MCF 10A (cell line): ENCODE measurements around the gene AMMECR1. TPM values are rescaled to one million over a fixed set of nuclear protein-coding genes. Genes with fewer than 3 reads are reported as not detected.

Experiments
- BruUV-seq: library from RNA; stranded (reverse); fragments of 400-500 nt; replicated peaks from 2 replicates; lab custom pipeline; 2021; lab: Mats Ljungman, UMichigan
- CTCF ChIA-PET: fragments of 300-600 bp; sonication (Branson Sonifier 250); formaldehyde crosslinking; extraction: SDS; loops from one replicate; lab custom pipeline; 2021; ENCODE audit warnings: antibody characterized with exemption, inconsistent platforms; lab: Yijun Ruan, JAX
- POLR2A ChIA-PET: fragments of 300-600, 350-650 bp; sonication (Branson Sonifier 250); formaldehyde crosslinking; extraction: SDS; loops from one replicate; lab custom pipeline; 2020; ENCODE audit warnings: antibody characterized with exemption, inconsistent platforms; lab: Yijun Ruan, JAX
- DNase-seq: peaks from one replicate; pipeline ENCODE4 v3.0.0-alpha.2; 2018; ENCODE audit not compliant: unreplicated experiment
- H3K27ac Mint-ChIP-seq: one replicate; pipeline ENCODE4 v1.8.0; 2022; ENCODE audit warnings: mild to moderate bottlenecking, low read depth, mixed read lengths; ENCODE audit not compliant: unreplicated experiment
- H3K27me3 Mint-ChIP-seq: one replicate; pipeline ENCODE4 v1.8.0; 2022; ENCODE audit warnings: mixed read lengths; ENCODE audit not compliant: insufficient read depth, unreplicated experiment
- H3K36me3 Mint-ChIP-seq: one replicate; pipeline ENCODE4 v1.8.0; 2022; ENCODE audit warnings: mild to moderate bottlenecking, moderate library complexity, mixed read lengths; ENCODE audit not compliant: insufficient read depth, unreplicated experiment
- H3K4me1 Mint-ChIP-seq: one replicate; pipeline ENCODE4 v1.8.0; 2022; ENCODE audit warnings: mixed read lengths; ENCODE audit not compliant: insufficient read depth, unreplicated experiment
- H3K4me3 Mint-ChIP-seq: one replicate; pipeline ENCODE4 v1.8.0; 2022; ENCODE audit warnings: mild to moderate bottlenecking, moderate library complexity, mixed read lengths; ENCODE audit not compliant: unreplicated experiment
- H3K9me3 Mint-ChIP-seq: one replicate; pipeline ENCODE4 v1.8.0; 2022; ENCODE audit warnings: mixed read lengths; ENCODE audit not compliant: unreplicated experiment
- intact Hi-C: fragments of 100-400 bp; cut with micrococcal nuclease; formaldehyde crosslinking; loops from 2 replicates; pipeline ENCODE4 v1.14.1; 2022
- total RNA-seq: library from RNA; stranded (reverse); gene quantifications from 2 replicates; pipeline ENCODE4 v1.2.3, GENCODE V29; 2022
- TF ChIP-seq, protein P1 (sequence below): fragments of 200-600 bp; IDR thresholded peaks from one replicate; pipeline ENCODE4 v1.8.0; 2022; ENCODE audit warnings: antibody characterized with exemption, mild to moderate bottlenecking; ENCODE audit not compliant: unreplicated experiment

AMMECR1 gene
- total RNA-seq, 1 experiment from 2014 or later = 20.8 TPM

DNA sequence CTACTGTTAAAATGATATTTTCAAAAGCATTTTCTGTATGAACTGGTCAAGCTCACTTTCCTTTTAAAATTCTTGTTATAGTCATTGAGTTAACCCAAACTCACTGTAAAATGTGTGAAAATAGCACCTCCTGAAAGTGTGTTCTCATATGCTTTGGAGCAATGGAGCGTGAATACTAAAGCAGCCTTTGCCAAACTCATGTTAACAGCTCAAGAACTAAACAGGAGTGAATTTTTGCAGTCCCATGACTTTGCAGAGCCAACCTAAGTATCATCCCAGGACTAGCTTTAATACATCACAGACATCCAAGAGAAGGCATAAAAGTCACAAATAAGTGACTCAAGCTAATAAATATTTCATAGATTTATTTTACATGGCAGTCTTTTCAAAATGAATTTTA, 2.3 kb downstream of the AMMECR1 start:
- H3K27me3 Mint-ChIP-seq = peaks cover 38% of the 10 kb centered on the region
- no peak for DNase-seq
- TF ChIP-seq, protein P1, sequence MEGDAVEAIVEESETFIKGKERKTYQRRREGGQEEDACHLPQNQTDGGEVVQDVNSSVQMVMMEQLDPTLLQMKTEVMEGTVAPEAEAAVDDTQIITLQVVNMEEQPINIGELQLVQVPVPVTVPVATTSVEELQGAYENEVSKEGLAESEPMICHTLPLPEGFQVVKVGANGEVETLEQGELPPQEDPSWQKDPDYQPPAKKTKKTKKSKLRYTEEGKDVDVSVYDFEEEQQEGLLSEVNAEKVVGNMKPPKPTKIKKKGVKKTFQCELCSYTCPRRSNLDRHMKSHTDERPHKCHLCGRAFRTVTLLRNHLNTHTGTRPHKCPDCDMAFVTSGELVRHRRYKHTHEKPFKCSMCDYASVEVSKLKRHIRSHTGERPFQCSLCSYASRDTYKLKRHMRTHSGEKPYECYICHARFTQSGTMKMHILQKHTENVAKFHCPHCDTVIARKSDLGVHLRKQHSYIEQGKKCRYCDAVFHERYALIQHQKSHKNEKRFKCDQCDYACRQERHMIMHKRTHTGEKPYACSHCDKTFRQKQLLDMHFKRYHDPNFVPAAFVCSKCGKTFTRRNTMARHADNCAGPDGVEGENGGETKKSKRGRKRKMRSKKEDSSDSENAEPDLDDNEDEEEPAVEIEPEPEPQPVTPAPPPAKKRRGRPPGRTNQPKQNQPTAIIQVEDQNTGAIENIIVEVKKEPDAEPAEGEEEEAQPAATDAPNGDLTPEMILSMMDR = no peak
- POLR2A ChIA-PET = interaction anchor here (0.9 to 5.1 kb wide), 5 partner anchors 28 to 133 kb away, joined by 4 to 55 read pairs (median 21); no protein-coding TSS in a partner anchor
- BruUV-seq = no TSS peak
- CTCF ChIA-PET = interaction anchor here (0.7 to 1.7 kb wide), 3 partner anchors 88 to 156 kb away, joined by 3 to 6 read pairs (median 3); no protein-coding TSS in a partner anchor
- intact Hi-C loops = loop anchor here (5.0 kb wide), 2 partner anchors 73 to 103 kb away; no protein-coding TSS in a partner anchor
- H3K9me3 Mint-ChIP-seq = no peaks in the 10 kb centered on the region
- H3K27ac Mint-ChIP-seq = peak overlapping the region; percentile 35
- H3K4me1 Mint-ChIP-seq = peaks cover 6% of the 10 kb centered on the region
- H3K4me3 Mint-ChIP-seq = peak overlapping the region; percentile 89
- H3K36me3 Mint-ChIP-seq = no peaks in the 10 kb centered on the region

DNA sequence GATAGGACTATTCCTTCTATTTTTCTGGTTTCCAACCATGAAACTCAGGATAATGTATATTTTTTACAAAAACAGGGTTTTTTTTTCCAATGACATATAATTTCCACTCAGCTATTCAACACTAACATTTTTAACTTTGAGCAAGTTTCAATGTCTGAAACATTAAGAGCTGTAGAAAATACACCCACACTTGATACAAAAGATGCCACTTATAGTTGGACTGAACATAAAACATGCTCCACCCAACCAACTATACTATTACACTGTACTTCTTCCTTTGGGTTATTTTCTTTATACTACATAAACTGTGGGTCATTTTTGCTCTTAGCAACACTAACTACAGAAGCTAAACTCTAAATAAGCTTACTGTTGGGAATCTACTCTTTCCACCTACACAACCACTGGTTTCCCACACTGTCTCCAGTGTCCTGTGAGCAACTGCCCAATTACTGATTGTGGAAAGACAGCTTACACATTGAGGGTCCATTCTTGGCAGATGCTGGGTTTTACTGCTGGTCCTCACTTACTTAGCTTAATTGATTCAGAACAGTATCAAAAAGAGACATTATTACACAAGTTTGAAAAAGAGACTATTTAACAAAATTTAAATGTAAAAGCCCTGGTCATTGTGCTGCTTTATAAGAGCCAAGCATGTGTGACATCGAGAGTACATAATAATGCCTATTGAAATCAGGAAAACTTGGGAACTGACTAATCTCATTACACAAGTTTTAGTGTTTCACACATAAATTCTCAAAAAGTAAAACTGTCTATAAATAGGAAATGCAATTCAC, 6.3 kb downstream of the AMMECR1 start:
- Mint-ChIP-seq H3K4me3 (no peak overlapping the region), H3K27me3 (peaks cover 67% of the 10 kb centered on the region), H3K4me1 (peaks cover 14% of the 10 kb centered on the region), H3K9me3 (no peaks in the 10 kb centered on the region), H3K27ac (no peak overlapping the region), H3K36me3 (no peaks in the 10 kb centered on the region)
- intact Hi-C loops = no loop called here
- BruUV-seq = no TSS peak
- POLR2A ChIA-PET = interaction anchor here (0.6 to 1.8 kb wide), 6 partner anchors 16 to 992 kb away, joined by 3 to 8 read pairs (median 4); no protein-coding TSS in a partner anchor
- DNase-seq = no peak
- CTCF ChIA-PET = interaction anchor here (0.9 kb wide), 1 partner anchor 96 kb away, joined by 3 read pairs; no protein-coding TSS in a partner anchor
- TF ChIP-seq, protein P1 = no peak

DNA sequence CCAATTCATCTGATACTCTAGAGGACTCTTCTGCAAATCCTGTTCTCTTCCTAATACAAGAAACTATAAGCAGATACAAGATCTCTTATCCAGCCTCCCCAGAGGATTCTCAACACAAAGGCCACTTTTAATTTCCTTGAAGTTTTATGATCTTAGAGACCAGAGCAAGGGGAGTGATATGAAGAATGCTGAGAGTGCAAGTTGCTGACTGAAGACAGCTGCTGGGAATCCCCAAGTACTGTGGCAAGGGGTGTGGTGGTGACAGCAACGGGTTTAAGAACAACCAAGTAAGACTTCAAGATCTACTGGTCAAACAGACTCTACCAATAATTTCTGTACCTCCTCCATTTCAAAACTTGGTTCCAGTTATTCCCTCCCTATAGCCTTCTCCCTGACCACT, 7.0 kb downstream of the AMMECR1 start:
- BruUV-seq = no TSS peak
- peaks cover 14% of the 10 kb centered on the region for H3K4me1 Mint-ChIP-seq
- H3K9me3 Mint-ChIP-seq = no peaks in the 10 kb centered on the region
- TF ChIP-seq, protein P1 = no peak
- H3K4me3 Mint-ChIP-seq = no peak overlapping the region
- peak; percentile 7 for DNase-seq
- ChIA-PET POLR2A (interaction anchor here (0.6 to 1.8 kb wide), 6 partner anchors 8 to 993 kb away, joined by 3 to 6 read pairs (median 4); no protein-coding TSS in a partner anchor), CTCF (interaction anchor here (0.6 to 1.1 kb wide), 4 partner anchors 13 to 98 kb away, joined by 3 to 5 read pairs (median 4); no protein-coding TSS in a partner anchor)
- peaks cover 67% of the 10 kb centered on the region for H3K27me3 Mint-ChIP-seq
- H3K27ac Mint-ChIP-seq = no peak overlapping the region
- no peaks in the 10 kb centered on the region for H3K36me3 Mint-ChIP-seq
- intact Hi-C loops = no loop called here
